Pulmonary artery endothelial cell (primary cell): ENCODE data around the gene EFHC1. TPM values are rescaled to one million over a fixed set of nuclear protein-coding genes. Genes with fewer than 3 reads are reported as not detected.
A peak's percentile ranks its signal among the peaks of the same experiment; 100 is the strongest.
"Not testable (repeated sequence)": the region's sequence is repeated elsewhere in the genome, so short reads cannot be mapped to it uniquely, and the experiment has no call there.

Experiments
- DNase-seq: peaks from one replicate; pipeline ENCODE4 v3.0.0-alpha.2; 2011; ENCODE audit warnings: low read depth, low spot score
- total RNA-seq: library from RNA; depleted of rRNA; stranded (reverse); fragments of >200 nt; gene quantifications from 2 replicates; pipeline ENCODE4 v1.2.3, GENCODE V29; 2014

Gene EFHC1, protein sequence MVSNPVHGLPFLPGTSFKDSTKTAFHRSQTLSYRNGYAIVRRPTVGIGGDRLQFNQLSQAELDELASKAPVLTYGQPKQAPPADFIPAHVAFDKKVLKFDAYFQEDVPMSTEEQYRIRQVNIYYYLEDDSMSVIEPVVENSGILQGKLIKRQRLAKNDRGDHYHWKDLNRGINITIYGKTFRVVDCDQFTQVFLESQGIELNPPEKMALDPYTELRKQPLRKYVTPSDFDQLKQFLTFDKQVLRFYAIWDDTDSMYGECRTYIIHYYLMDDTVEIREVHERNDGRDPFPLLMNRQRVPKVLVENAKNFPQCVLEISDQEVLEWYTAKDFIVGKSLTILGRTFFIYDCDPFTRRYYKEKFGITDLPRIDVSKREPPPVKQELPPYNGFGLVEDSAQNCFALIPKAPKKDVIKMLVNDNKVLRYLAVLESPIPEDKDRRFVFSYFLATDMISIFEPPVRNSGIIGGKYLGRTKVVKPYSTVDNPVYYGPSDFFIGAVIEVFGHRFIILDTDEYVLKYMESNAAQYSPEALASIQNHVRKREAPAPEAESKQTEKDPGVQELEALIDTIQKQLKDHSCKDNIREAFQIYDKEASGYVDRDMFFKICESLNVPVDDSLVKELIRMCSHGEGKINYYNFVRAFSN
- 12.8 and 13.1 TPM in 2 replicates for total RNA-seq

DNA sequence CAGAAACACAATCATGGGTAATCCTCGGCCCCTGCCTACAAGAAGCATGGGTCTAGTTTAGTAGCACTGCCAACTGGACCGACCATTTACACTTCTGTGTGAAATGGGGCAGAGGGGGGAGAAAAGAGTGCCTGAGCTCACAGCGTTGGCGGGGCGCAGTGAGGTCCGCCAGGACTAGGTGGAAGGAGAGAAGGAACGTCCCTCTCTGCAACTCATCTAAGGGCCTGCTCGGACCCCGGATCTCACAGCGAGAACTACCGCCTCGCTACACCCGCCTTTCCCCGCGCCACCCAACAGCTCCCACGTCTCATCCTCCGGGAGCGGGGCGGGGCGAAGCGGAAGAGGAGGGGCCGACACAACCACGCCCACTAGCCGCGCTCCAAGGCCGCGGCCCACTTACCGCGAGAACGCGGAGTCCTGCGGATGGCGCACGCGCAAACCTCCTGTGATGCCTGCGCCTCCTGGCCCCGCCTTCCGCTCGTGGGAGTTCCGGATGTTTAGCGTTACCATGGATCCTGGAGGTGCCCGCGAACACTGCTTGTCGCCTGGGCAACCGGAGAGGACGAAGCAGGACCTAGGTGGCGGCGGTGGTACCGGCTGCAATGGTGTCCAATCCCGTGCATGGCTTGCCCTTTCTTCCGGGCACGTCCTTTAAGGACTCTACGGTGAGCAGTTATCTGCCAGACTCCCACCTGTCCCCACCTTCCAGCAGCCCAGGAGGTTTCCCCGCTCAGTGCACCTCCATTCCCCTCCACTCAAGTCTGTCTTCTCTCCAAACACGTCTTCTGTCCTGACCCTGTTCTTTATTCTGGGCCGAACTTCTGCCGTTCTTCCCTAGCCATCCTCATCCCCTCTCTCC lies at the start of gene EFHC1:
TSS of gene EFHC1 (plus strand) at position 534 of the 859 bp plus-strand sequence. CDS start at position 603, 69 bp downstream.
- DNase-seq = peak; percentile 93

DNA sequence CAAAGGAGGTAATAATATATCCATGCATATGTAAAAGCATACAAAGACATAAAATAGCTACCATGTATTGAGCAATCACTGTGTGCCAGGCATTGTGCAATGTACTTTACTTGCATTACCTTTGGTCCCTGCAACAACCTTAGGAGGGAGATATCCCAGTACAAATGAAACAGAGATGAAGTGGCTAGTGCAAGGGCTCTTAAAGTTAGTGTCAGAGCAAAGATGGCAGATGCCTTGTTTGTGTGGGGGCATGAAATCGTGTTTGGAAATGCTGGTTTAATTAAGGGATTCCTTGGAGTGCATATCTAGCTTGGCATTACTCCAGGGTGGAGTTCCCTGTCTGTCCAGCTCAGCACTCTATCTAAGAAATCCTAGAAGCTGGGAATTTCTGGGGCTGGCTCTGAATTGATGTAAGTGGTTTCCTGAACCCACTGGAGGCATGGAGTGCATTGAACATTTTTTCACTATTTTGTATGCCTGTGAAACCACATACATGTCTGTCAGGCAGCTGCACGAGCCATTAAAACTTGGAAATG lies 48.4 kb upstream of the EFHC1 start:
- no peak for DNase-seq

DNA sequence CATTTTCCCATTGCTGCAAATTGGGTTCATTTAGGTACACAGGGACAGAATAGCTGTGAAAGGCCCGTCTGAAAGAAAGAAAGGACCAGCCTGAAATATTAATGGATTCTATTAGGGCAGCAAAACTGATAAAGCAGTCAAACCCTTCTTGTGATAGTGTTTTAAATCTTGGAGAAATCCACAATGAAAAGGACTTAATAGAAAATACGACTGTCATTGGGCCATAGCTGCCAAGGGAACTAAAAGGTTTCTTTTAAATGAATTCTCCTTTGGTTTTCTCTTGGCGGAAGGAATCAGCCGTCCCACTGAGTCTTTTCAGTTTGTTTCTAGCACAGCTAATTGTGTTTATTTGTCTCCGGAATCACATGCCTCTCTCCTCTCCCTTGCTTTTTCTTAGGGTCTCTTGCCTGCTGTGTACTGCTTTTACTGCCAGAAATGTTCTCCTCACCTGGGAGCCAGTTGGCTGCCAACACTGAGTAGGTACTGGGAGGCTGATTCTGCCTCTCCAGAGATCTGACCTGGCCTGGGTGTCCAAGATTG lies 46.9 kb upstream of the EFHC1 start:
- no peak for DNase-seq

DNA sequence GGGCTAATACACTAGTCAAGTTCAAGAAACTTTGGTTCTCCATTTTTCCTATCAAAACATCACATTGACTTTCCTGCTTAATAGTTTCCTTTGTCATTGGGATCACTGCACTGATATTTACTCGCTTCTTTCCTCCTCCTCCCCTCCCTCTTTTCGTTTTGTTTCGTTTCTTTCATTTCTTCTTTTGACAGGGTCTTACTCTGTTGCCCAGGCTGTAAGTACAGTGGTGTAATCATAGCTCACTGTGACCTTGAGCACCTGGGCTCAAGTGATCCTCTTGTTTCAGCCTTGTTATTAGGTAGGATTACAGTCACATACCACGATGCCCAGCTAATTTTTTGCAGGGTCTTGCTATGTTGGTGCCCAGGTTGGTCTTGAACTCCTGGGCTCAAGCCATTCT lies 45.9 kb upstream of the EFHC1 start:
- DNase-seq = no peak

DNA sequence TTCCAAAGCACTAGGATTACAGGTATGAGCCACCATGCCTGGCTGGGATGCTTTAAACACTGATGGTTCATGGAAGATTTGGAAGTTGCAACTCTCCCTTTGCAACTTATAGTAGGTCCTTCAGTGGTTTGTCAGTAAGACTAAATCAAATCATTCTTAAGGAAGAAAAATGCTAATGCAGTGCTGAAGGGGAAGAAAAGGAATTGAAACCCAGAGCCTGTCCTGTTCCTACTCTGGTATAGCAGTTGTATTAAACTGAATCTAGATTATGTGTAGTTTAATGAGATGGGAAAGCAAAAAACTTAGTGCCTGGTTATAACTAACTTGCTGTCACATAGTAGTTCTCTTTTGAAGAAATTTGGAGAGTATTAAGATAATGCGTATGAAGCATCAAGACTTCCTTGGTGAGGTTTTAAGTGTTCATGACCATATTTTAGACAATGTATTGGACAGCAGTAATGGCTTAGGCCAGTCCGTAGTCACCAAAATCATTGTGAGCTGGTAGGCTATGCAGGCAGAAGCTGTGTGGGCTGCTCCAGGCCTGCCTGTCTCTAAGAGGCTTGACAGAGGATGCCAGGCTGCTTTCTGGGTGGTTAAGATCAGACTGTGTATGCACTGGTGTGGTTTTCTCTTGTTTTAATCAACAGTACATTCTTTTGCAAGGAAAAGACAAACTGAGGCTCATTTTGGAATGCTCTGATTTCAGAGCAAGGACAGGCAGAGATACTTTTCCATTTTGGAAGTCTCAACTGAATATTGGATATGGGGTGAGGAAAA lies 44.2 kb upstream of the EFHC1 start:
- DNase-seq = no peak

DNA sequence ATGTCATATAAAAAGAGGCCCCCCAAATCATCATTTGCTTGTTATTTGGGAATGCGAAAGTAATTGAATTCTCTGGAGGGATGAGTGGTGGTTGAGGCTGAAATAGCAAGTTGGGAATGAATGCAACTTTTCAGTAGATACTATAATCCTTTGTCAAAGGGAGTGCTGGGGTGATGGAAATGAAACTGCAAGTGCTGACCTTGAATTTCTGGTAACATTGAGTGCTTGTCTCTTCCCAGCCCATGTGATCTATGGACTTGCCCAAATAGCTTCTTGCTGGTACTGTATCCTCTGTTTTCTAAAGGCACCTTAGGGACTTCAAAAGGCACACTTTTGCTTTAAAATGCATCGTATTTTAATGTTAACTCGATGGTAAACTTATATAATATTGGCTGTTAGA lies 43.4 kb upstream of the EFHC1 start:
- no peak for DNase-seq

DNA sequence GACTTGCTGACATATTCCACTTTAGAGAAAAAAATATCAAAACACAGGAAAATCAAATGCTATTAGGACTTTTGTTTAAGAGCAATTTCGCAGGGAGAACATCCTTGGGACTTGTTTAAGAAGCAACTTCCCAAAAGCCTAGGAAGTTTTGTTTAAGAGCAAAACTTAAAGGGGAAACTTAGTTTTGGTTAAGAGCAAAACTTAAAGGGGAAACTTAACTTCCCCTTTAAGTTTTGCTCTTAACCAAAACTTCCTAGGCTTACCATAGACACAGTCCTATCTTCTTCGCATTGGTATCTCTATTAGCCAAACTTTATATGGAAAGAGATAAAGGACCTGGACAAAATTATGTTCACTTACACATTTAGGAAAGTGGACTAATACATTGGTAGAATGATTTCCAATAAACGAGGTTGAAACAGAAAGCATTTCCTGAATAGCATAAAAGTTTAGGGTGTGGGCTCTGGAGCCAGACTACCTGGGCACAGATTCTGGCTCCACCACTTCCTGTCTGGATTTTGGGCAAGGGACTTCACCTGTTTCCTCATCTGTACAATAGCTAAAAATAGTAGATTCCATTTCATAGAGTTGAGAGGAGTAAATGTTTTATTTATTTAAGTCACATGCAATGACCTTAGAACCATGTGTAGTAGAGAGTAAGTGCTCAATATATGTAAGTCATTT lies 42.5 kb upstream of the EFHC1 start:
- DNase-seq = no peak

DNA sequence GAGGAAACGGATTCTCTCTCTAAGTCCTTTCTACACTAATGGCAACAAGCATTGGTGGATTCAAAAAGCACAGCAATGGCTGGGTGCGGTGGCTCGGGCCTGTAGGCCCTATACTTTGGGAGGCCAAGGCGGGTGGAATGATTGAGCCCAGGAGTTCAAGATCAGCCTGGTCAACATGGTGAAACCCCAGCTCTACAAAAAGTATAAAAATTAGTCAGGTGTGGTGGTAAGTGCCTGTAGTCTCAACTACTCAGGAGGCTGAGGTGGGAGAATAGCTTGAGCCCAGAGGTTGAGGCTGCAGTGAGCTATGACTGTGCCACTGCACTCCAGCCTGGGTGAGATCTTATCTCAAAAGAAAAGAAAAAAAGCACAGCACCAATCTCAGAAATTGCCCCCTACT lies 38.9 kb upstream of the EFHC1 start:
- no peak for DNase-seq

DNA sequence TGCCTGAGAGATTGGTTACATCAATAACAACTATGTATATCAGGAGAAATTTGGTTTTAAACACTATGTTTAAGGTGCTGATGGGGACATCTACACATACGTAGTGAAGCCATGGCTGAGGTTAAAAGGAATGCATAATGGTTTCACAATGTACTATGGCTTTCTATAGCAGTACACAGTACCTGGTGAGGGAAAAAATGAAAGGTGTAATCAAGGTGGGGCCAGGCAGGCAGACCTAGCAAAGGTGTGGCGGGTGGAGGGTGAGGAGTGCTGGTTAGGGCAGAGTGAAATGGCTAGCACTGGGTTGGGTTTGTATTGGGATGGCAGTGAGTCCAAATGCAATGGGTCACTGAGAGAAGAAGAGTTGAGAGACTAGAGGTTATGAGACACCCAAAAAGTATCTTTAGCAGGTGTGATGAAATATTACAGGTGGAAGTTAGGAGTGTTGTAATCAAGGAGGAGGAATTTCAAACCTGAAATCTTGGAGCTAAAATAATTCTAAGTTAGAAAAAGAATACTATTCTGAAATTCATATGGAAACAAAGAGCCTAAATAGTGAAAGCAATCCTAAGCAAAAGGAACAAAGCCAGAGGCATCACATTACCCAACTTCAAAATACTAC lies 35.9 kb upstream of the EFHC1 start:
- DNase-seq = no peak

DNA sequence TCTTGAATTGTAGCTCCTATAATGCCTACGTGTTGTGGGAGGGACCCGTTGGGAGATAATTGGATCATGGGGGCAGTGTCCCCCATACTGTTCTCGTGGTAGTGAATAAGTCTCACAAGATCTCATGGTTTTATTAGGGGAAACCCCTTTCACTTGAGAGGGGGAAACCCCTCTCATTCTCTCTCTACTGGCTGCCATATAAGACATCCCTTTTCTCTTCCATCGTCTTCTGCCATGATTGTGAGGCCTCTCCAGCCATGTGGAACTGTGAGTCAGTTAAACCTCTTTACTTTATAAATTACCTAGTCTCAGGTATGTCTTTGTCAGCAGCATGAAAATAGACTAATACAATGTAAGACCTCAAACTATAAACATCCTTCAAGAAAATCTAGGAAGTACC lies 35.1 kb upstream of the EFHC1 start:
- DNase-seq = no peak

DNA sequence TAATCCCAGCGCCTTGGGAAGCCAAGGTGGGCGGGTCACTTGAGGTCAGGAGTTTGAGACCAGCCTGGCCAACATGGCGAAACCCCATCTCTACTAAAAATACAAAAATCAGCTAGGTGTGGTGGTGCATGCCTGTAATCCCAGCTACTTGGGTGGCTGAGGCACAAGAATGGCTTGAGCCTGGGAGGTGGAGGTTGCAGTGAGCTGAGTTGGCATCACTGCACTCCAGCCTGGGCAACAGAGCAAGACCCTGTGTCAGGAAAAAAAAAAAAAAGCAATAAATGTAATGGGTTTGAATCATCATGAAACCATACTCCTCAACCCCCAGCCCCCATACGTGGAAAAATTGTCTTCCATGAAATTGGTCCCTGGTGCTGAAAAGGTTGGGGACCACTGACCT lies 32.0 kb upstream of the EFHC1 start:
- DNase-seq = not testable (repeated sequence)

DNA sequence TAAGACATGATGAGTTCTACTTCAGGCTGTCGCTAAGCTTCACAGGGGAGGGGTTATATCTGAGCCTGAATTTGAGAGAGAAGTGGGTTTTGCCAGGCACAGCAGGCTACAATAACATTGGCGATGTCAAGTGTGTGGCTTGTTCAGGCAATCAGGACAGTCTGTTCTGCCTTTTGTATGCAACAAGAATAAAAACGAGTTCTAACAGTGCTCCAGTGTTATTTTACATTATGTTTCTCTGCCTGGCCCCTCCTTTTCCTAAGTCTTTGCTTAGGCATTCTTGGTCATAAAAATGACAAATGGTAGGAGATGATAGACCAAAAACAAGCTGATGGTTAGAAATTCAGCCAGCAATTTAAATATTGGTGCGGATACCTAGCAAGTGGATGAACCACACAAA lies 31.4 kb upstream of the EFHC1 start:
- DNase-seq = no peak

DNA sequence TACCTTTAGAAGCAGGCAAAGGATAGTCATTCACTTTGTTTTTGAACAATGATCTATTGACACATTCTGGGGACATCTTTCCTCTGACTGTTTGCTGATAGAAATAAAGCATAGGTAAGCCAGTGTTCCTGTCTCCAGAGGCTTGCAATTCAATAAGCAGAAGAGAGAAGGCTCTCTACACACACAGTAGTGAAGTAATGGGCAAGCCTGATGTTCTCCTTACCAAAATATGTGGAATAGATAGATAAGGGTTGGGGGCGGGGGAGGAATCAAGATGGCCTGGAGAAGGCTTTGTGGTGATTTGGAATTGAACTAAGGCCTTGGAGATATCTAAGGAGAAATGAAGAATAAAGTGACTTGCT lies 30.9 kb upstream of the EFHC1 start:
- no peak for DNase-seq

DNA sequence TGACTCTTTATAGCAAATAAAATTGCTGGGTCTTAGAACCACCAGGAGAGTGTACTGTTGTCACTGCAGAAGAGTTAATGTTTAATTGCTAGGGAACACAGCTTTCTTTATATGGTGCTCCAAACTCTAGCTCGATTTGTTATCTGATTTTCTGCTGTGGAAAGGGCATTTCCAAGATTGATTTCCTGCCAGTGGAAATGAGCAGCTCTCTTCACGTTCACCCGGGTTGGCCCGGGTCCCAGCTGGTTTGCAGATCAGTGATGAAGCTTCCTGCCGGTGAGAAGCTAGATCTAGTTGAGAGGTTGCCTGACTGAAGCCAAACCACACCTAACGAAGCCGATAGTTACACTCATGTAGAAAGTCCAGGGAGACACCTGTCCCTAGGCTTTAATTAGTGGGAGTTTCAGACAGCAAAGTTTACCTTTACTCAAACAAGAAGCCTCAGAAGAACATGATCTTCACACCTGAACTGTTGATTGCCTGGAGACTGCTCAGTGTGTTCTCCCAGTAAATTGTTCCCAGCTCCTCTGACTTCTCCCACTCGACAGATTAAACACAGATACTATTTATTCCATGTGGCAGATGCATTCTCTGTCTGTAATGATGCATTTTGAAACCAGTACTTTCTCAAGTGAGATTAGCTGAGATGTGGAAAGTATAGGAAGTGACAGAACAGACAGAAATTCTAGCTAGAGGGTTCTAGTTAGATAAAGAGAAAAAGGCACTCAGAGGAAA lies 30.3 kb upstream of the EFHC1 start:
- no peak for DNase-seq

DNA sequence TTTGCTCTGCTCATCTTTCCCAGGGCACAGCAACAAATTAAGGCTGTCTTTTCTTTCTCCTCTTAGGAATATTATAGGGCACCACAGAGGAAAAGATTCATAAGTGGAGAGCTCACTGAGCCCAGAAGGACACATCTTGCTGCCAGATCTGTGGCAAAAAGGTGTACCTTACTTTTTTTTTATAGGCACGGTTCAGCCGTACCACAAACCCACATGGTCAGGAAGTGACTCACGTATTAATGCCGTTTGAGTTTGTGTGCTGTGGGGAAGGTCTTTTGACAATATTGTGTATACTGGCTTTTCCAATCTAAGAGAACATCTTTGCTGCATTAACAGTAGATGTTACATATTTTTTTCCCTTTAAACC lies 29.8 kb upstream of the EFHC1 start:
- DNase-seq = no peak

DNA sequence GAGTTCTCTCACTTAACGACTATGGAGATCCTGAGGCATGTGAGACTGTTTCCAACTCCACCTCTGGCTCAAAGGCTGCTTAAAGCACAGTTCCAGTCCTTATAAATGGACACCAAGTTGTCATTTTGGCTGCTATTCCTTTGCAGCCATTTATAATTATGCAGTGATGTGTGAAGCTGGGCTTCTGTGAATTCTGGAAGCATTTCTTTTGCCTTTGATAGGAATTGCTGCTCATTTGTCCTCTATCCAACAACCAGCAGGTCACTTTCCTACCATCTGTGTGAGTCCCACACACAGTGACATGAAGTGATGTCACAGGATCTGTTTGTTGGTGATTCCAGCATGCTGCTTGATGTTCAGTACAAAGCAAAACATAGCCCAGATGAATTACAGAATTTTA lies 28.5 kb upstream of the EFHC1 start:
- DNase-seq = no peak

DNA sequence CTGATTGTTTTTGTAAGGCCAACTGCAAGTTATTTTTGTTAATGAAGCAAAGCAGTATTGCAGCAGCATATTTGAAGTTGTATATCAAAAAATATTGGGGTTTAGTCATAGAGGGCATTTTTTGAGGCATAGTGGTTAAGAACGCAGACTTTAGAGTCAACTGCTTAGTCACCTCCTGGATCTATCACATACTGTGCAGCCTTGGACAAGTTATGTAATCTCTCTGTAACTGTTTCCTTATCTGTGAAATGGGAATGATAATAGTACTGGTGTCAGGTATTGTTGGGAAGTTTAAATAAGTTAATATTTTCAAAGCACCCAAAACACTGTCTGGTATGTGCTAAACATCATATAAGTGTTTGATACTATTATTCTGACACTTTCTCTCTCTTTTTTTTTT lies 27.2 kb upstream of the EFHC1 start:
- no peak for DNase-seq

DNA sequence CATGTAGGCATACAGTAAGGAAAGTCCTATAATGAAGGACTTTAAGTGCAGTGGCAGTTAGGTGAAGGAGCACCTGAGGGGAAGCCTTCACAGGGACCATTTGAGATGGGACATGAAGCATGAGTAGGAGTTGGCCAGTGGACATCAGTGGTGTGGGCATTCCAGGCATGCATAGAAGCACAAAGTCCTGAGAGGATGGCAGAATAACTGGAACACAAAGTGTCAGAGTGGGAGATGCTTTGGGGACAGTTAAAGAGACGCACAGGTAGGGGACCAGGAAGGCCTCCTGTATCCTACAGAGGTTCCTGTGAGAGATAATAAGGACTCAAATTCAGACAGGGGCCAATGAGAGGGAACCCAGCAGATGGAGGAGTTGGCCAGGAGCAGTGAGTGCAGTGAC lies 26.4 kb upstream of the EFHC1 start:
- no peak for DNase-seq

DNA sequence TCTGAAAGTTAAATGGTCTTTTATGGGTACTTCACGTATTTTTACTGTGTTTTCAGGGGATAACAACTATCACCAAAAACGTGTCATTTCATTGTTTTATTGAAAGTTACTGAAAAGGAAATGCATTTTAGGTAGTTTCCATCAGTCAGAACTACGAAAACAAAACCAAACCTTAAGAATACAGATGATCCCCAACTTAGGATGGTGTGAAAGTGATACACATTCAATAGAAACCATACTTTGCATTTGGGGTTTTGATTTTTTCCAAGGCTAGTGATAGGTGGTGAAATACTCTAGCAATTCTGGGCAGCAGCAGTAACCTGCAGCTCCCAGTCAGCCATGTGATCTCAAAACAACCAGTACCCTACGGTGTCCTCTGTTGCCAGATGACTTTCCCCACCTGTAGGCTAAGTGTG lies 25.9 kb upstream of the EFHC1 start:
- no peak for DNase-seq
